GM18520 (cell line): ENCODE results near the gene OR8D4.
"Not testable (repeated sequence)": the region's sequence is repeated elsewhere in the genome, so short reads cannot be mapped to it uniquely, and the experiment has no call there.

Experiments used
- ATAC-seq: cut with Tn5 transposase; IDR thresholded peaks from one replicate; pipeline ENCODE4 v1.9.1; 2021; ENCODE audit not compliant: unreplicated experiment

Gene OR8D4

GRCh38 chr11:123901867-123902266 is at the start of gene OR8D4:
Gene OR8D4 (plus strand): TSS chr11:123902167. CDS start chr11:123906432, 4,265 bp downstream.
- no peak for ATAC-seq

GRCh38 chr11:123852321-123852720 is 49.6 kb upstream of the OR8D4 start:
- ATAC-seq = no peak

GRCh38 chr11:123853038-123853437 is 48.9 kb upstream of the OR8D4 start:
- no peak for ATAC-seq

- no peak for ATAC-seq
Measured at GRCh38 chr11:123856444-123856843, 45.5 kb upstream of the OR8D4 start.

- no peak for ATAC-seq
Measured at GRCh38 chr11:123859731-123860130, 42.2 kb upstream of the OR8D4 start.

- ATAC-seq = not testable (repeated sequence)
Measured at GRCh38 chr11:123865293-123865692, 36.7 kb upstream of the OR8D4 start.

- not testable (repeated sequence) for ATAC-seq
Measured at GRCh38 chr11:123867795-123868194, 34.2 kb upstream of the OR8D4 start.

- no peak for ATAC-seq
Measured at GRCh38 chr11:123880912-123881311, 21.1 kb upstream of the OR8D4 start.

GRCh38 chr11:123885570-123885969 is 16.4 kb upstream of the OR8D4 start, which contains the start of gene TMEM225:
Gene TMEM225 (minus strand): TSS chr11:123885670. CDS start chr11:123885425, 245 bp downstream.
- ATAC-seq = no peak

- no peak for ATAC-seq
Measured at GRCh38 chr11:123892031-123892430, 9.9 kb upstream of the OR8D4 start.

GRCh38 chr11:123899792-123900191 is 2.2 kb upstream of the OR8D4 start:
- ATAC-seq = no peak

- ATAC-seq = no peak
Measured at GRCh38 chr11:123903932-123904331, 2.0 kb downstream of the OR8D4 start.

GRCh38 chr11:123904932-123905331 is 3.0 kb downstream of the OR8D4 start:
- ATAC-seq = no peak

GRCh38 chr11:123905826-123906225 is 3.9 kb downstream of the OR8D4 start:
- no peak for ATAC-seq

GRCh38 chr11:123920943-123921342 is 19.0 kb downstream of the OR8D4 start:
- no peak for ATAC-seq

GRCh38 chr11:123924027-123924426 is 22.1 kb downstream of the OR8D4 start:
- no peak for ATAC-seq

- ATAC-seq = no peak
Measured at GRCh38 chr11:123939317-123939716, 37.4 kb downstream of the OR8D4 start, which contains the start of gene OR4D5. Gene OR4D5 (plus strand): TSS chr11:123939617. CDS start chr11:123939617, 0 bp downstream.

GRCh38 chr11:123942413-123942812 is 40.4 kb downstream of the OR8D4 start:
- no peak for ATAC-seq

GRCh38 chr11:123943738-123944137 is 41.8 kb downstream of the OR8D4 start, which contains the start of gene OR6T1:
Gene OR6T1 (minus strand): TSS chr11:123943838. CDS start chr11:123943838, 0 bp downstream.
- ATAC-seq = no peak

GRCh38 chr11:123945132-123945531 is 43.2 kb downstream of the OR8D4 start:
- ATAC-seq = no peak

- no peak for ATAC-seq
Measured at GRCh38 chr11:123956752-123957151, 54.8 kb downstream of the OR8D4 start.
